Esophagus squamous epithelium (tissue), 5 donors: ENCODE measurements around the gene ISCA2. TPM values are rescaled to one million over a fixed set of nuclear protein-coding genes. Genes with fewer than 3 reads are reported as not detected.

Experiments
- DNase-seq: peaks from one replicate; lab custom pipeline; 2025; lab: John Stamatoyannopoulos, UW
- H3K27ac ChIP-seq, 4 donors: fragments of 200-600 bp; sonication (generic); one replicate each; pipeline ENCODE4 v1.5.1; 2016 to 2019; ENCODE audit warnings: mild to moderate bottlenecking in 1 of 4
- H3K27me3 ChIP-seq, 4 donors: fragments of 200-600 bp; sonication (generic); 1 replicate in 3 of 4; 2 replicates in 1 of 4; pipeline versions ENCODE4 v1.5.1 to v1.6.0; 2017 to 2021; ENCODE audit warnings: antibody characterized with exemption in 1 of 4
- H3K36me3 ChIP-seq, 3 donors: fragments of 200-600 bp; sonication (generic); one replicate each; pipeline ENCODE4 v1.5.1; 2016 to 2019
- H3K4me1 ChIP-seq, 3 donors: fragments of 200-600 bp; sonication (generic); one replicate each; pipeline ENCODE4 v1.5.1; 2017 to 2019
- H3K4me3 ChIP-seq, 4 donors: fragments of 200-600 bp; sonication (generic); 1 replicate in 3 of 4; 2 replicates in 1 of 4; pipeline ENCODE4 v1.5.1; 2016 to 2019; ENCODE audit warnings: mild to moderate bottlenecking in 2 of 4, moderate library complexity in 1 of 4
- H3K9me3 ChIP-seq, 3 donors: fragments of 200-600 bp; sonication (generic); one replicate each; pipeline ENCODE4 v1.5.1; 2016 to 2019
- CTCF ChIP-seq, 6 experiments: fragments of 450-650 bp in 4 of 6; fragments of 200-600 bp in 2 of 6; sonication (generic) in 2 of 6; IDR thresholded peaks; one replicate each; pipeline ENCODE4 v1.5.1; 2016 to 2019; ENCODE audit warnings: antibody characterized with exemption in 6 of 6, mild to moderate bottlenecking in 4 of 6, moderate library complexity in 4 of 6
- POLR2A ChIP-seq, 4 donors: fragments of 450-650 bp; IDR thresholded peaks; one replicate each; pipeline ENCODE4 v1.6.1; 2017; ENCODE audit warnings: antibody characterized with exemption in 4 of 4, mild to moderate bottlenecking in 4 of 4, moderate library complexity in 3 of 4
- WGBS, 2 donors: methylation state at CpG; one replicate each; pipeline ENCODE4 v1.1.5; 2018; 5-methylcytosine and 5-hydroxymethylcytosine counted together
- intact Hi-C: fragments of 100-400 bp; cut with DNase I; formaldehyde crosslinking; loops from one replicate; pipeline ENCODE4 v1.15.0; 2022
- total RNA-seq, 4 donors: library from RNA; depleted of rRNA; stranded (reverse); fragments of >200 nt; gene quantifications; one replicate each; pipeline ENCODE4 v1.1.0, GENCODE V29; 2016
- donor health status: DM: yes; HTN: yes; CAD: no.

Gene ISCA2
- total RNA-seq, 4 donors from 2014 or later = 4.6 to 15.1 (median 6.2) TPM

GRCh38 chr14:74538411-74539391, 45.1 kb downstream of the ISCA2 start:
- Histone ChIP-seq H3K4me3 (no peak overlapping the region), H3K27ac (no peak overlapping the region), H3K9me3 (no peaks in the 10 kb centered on the region), H3K36me3 (peaks cover 0 to 36% (median 0%) of the 10 kb centered on the region in 3 donors), H3K27me3 (no peaks in the 10 kb centered on the region), H3K4me1 (no peaks in the 10 kb centered on the region)
- DNase-seq = no peak
- TF ChIP-seq POLR2A (IDR thresholded peaks at IDR 0.05) = no peak
- TF ChIP-seq CTCF (IDR thresholded peaks at IDR 0.05) = no peak
- WGBS, 2 donors = 81 to 92% methylated on average over 11 of the region's 11 CpGs
- intact Hi-C loops = no loop called here

- TF ChIP-seq POLR2A (IDR thresholded peaks at IDR 0.05) = no peak
- TF ChIP-seq CTCF (IDR thresholded peaks at IDR 0.05) = no peak
- 65 to 86% methylated on average over 3 to 4 of the region's 4 CpGs for WGBS, 2 donors
Observed at GRCh38 chr14:74539503-74539902, 45.9 kb downstream of the ISCA2 start.

GRCh38 chr14:74541225-74541624, 47.7 kb downstream of the ISCA2 start:
- H3K9me3 ChIP-seq = no peaks in the 10 kb centered on the region
- DNase-seq = no peak
- TF ChIP-seq POLR2A (IDR thresholded peaks at IDR 0.05) = no peak
- no peak for TF ChIP-seq CTCF (IDR thresholded peaks at IDR 0.05)
- WGBS, 2 donors = 80 to 97% methylated on average over 3 of the region's 3 CpGs
- no peak overlapping the region for H3K4me3 ChIP-seq
- no peaks in the 10 kb centered on the region for H3K27me3 ChIP-seq
- intact Hi-C loops = no loop called here
- H3K27ac ChIP-seq = no peak overlapping the region
- H3K36me3 ChIP-seq = peaks cover 0 to 40% (median 0%) of the 10 kb centered on the region in 3 donors
- no peaks in the 10 kb centered on the region for H3K4me1 ChIP-seq

More at GRCh38 chr14:74539503-74539902, 45.9 kb downstream of the ISCA2 start:
- Histone ChIP-seq H3K27me3 (no peaks in the 10 kb centered on the region), H3K4me1 (no peaks in the 10 kb centered on the region), H3K9me3 (no peaks in the 10 kb centered on the region), H3K27ac (no peak overlapping the region), H3K4me3 (no peak overlapping the region), H3K36me3 (peaks cover 0 to 35% (median 0%) of the 10 kb centered on the region in 3 donors)
- intact Hi-C loops = no loop called here
- DNase-seq = no peak

GRCh38 chr14:74542056-74542685, 48.6 kb downstream of the ISCA2 start:
- no peak overlapping the region for H3K27ac ChIP-seq
- no peaks in the 10 kb centered on the region for H3K27me3 ChIP-seq
- peaks cover 0 to 48% (median 0%) of the 10 kb centered on the region in 3 donors for H3K36me3 ChIP-seq
- intact Hi-C loops = no loop called here
- no peaks in the 10 kb centered on the region for H3K4me1 ChIP-seq
- TF ChIP-seq CTCF (IDR thresholded peaks at IDR 0.05) (no peak), POLR2A (IDR thresholded peaks at IDR 0.05) (no peak)
- H3K4me3 ChIP-seq = no peak overlapping the region
- DNase-seq = no peak
- 86 to 95% methylated on average over 6 to 8 of the region's 10 CpGs for whole genome bisulfite sequencing, 2 donors
- H3K9me3 ChIP-seq = no peaks in the 10 kb centered on the region
